K562 (cell line): ENCODE data around the gene NRTN. TPM values are rescaled to one million over a fixed set of nuclear protein-coding genes. Genes with fewer than 3 reads are reported as not detected.
A peak's percentile ranks its signal among the peaks of the same experiment; 100 is the strongest.

Experiments used
- BRCA1 ChIP-seq, 2 experiments: fragments of 450-650 bp in 1 of 2; sonication (generic) in 1 of 2; formaldehyde crosslinking in 1 of 2; IDR thresholded peaks; 2 replicates each; pipeline versions ENCODE4 v1.5.0 to v1.6.1; 2017 to 2020; ENCODE audit warnings: mild to moderate bottlenecking in 1 of 2, missing genetic modification reagents in 1 of 2
- CBFA2T3 ChIP-seq: fragments of 450-650 bp; IDR thresholded peaks from 2 replicates; pipeline ENCODE4 v1.6.1; 2017
- CHD4 ChIP-seq: fragments of 200-600 bp; sonication (generic); IDR thresholded peaks from 3 replicates; pipeline ENCODE4 v1.6.1; 2012; ENCODE audit warnings: low read depth, mild to moderate bottlenecking, mixed read lengths, low read length, inconsistent platforms; ENCODE audit not compliant: insufficient read depth, insufficient replicate concordance, poor library complexity, severe bottlenecking
- CREB5 ChIP-seq: fragments of 250-450 bp; sonication (Bioruptor Pico); IDR thresholded peaks from 2 replicates; pipeline ENCODE4 v1.5.0; 2020; ENCODE audit warnings: mild to moderate bottlenecking
- DIDO1 ChIP-seq: fragments of 450-650 bp; IDR thresholded peaks from 2 replicates; pipeline ENCODE4 v1.6.1; 2016; ENCODE audit warnings: low read depth, missing biosample characterization, missing genetic modification characterization
- DPF2 ChIP-seq: fragments of 450-650 bp; IDR thresholded peaks from 2 replicates; pipeline ENCODE4 v1.6.1; 2016
- FOXA3 ChIP-seq, 2 experiments: fragments of 450-650 bp in 1 of 2; sonication (generic) in 1 of 2; formaldehyde crosslinking; IDR thresholded peaks in 1 of 2; conservative IDR thresholded peaks in 1 of 2; 2 replicates each; pipeline versions ENCODE4 v1.4.0 to v1.8.0; 2020 to 2022; ENCODE audit warnings: mild to moderate bottlenecking in 2 of 2, missing genetic modification reagents in 1 of 2
- HOMEZ ChIP-seq: fragments of 250-450 bp; sonication (Bioruptor Pico); IDR thresholded peaks from 2 replicates; pipeline ENCODE4 v1.4.0; 2020; ENCODE audit warnings: mild to moderate bottlenecking, moderate library complexity
- MYBL2 ChIP-seq, 2 experiments: fragments of 450-650 bp in 1 of 2; sonication (generic) in 1 of 2; formaldehyde crosslinking in 1 of 2; IDR thresholded peaks; 2 replicates each; pipeline versions ENCODE4 v1.6.1 to v1.8.1; 2017 to 2022; ENCODE audit warnings: borderline replicate concordance in 1 of 2, inconsistent platforms in 1 of 2, low read depth in 1 of 2, mild to moderate bottlenecking in 1 of 2, missing genetic modification reagents in 1 of 2, moderate library complexity in 1 of 2
- SIRT6 ChIP-seq: IDR thresholded peaks from one replicate; pipeline ENCODE4 v1.6.1; 2012; ENCODE audit warnings: low read depth, mild to moderate bottlenecking, control low read depth, inconsistent platforms, low read length, moderate library complexity
- TSC22D4 ChIP-seq: fragments of 450-650 bp; IDR thresholded peaks from 2 replicates; pipeline ENCODE4 v1.6.1; 2016; ENCODE audit warnings: missing genetic modification characterization, missing biosample characterization, control low read depth
- ZC3H4 ChIP-seq: sonication (generic); formaldehyde crosslinking; IDR thresholded peaks from 2 replicates; pipeline ENCODE4 v1.9.0; 2021; ENCODE audit warnings: missing genetic modification reagents, borderline replicate concordance
- ZNF121 ChIP-seq: sonication (generic); formaldehyde crosslinking; conservative IDR thresholded peaks from 2 replicates; pipeline ENCODE4 v1.8.0; 2022; ENCODE audit warnings: missing genetic modification reagents
- ZNF717 ChIP-seq: fragments of 250-450 bp; sonication (Bioruptor Pico); IDR thresholded peaks from 2 replicates; pipeline ENCODE4 v1.5.0; 2021
- ZNF740 ChIP-seq, 3 experiments: fragments of 200-800 bp in 1 of 3; sonication (Bioruptor generic) in 1 of 3; sonication (generic) in 1 of 3; formaldehyde crosslinking in 1 of 3; IDR thresholded peaks; 2 replicates each; pipeline versions ENCODE4 v1.6.1 to v1.8.0; 2016 to 2022; ENCODE audit warnings: mild to moderate bottlenecking in 2 of 3, missing compliant biosample characterization in 2 of 3, missing genetic modification characterization in 2 of 3, missing genetic modification reagents in 1 of 3
- ZNF75A ChIP-seq: fragments of 450-650 bp; formaldehyde crosslinking; IDR thresholded peaks from 2 replicates; pipeline ENCODE4 v1.4.0; 2020; ENCODE audit warnings: mild to moderate bottlenecking
- ZNF780A ChIP-seq: fragments of 250-450 bp; sonication (Bioruptor Pico); IDR thresholded peaks from 2 replicates; pipeline ENCODE4 v1.5.0; 2021; ENCODE audit warnings: mild to moderate bottlenecking
- polyA plus RNA-seq, 8 experiments: library from polyadenylated mRNA; depleted of rRNA in 4 of 8; stranded (reverse) in 5 of 8; unstranded in 3 of 8; fragments of >200 nt; fragmentation: Nextera tagmentation in 2 of 8; fragmentation: Illumina TruSeq in 1 of 8; extraction: Ambion mirVana in 2 of 8; extraction: Trizol in 1 of 8; gene quantifications; 2 replicates each; pipeline versions ENCODE4 v1.2.1 to v1.2.3, GENCODE V29; 2011 to 2014; ENCODE audit warnings: inconsistent platforms in 1 of 8, missing spikeins in 1 of 8
- total RNA-seq, 7 experiments: library from RNA; depleted of rRNA in 6 of 7; stranded (reverse); fragments of >200 nt in 6 of 7; fragmentation: Illumina TruSeq in 2 of 7; extraction: Trizol in 2 of 7; gene quantifications; 2 replicates each; pipeline versions ENCODE4 v1.2.1 to v1.2.3, GENCODE V29; 2011 to 2021; ENCODE audit warnings: low replicate concordance in 1 of 7
- TF ChIP-seq, protein P1 (sequence below), 2 experiments: fragments of 450-650 bp; conservative IDR thresholded peaks; 2 replicates each; pipeline ENCODE4 v1.6.1; 2017; ENCODE audit warnings: mild to moderate bottlenecking in 2 of 2, moderate library complexity in 2 of 2
- TF ChIP-seq, protein P2 (sequence below): fragments of 450-650 bp; IDR thresholded peaks from 2 replicates; pipeline ENCODE4 v1.6.1; 2016; ENCODE audit warnings: low read depth, mild to moderate bottlenecking, moderate library complexity

The NRTN gene
- total and polyA plus RNA-seq, 9 of the 15 experiments (the other 6 are each of a cell fraction or from before 2014, with no cell fraction given) = 0.62 to 8.1 (median 1.6) TPM; not detected in 2

- TF ChIP-seq, protein P1, sequence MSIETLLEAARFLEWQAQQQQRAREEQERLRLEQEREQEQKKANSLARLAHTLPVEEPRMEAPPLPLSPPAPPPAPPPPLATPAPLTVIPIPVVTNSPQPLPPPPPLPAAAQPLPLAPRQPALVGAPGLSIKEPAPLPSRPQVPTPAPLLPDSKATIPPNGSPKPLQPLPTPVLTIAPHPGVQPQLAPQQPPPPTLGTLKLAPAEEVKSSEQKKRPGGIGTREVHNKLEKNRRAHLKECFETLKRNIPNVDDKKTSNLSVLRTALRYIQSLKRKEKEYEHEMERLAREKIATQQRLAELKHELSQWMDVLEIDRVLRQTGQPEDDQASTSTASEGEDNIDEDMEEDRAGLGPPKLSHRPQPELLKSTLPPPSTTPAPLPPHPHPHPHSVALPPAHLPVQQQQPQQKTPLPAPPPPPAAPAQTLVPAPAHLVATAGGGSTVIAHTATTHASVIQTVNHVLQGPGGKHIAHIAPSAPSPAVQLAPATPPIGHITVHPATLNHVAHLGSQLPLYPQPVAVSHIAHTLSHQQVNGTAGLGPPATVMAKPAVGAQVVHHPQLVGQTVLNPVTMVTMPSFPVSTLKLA (conservative IDR thresholded peaks at IDR 0.05) = peak in 1 of 2 experiments; percentile 79; a peak in 2 of 4 replicates
- TF ChIP-seq TSC22D4 = no peak
- no peak for TF ChIP-seq HOMEZ (CRISPR knock-in tag)
- no peak for TF ChIP-seq ZNF780A (CRISPR knock-in tag)
- TF ChIP-seq MYBL2 (IDR thresholded peaks at IDR 0.05; ENCODE audit: low read depth) = no peak
- TF ChIP-seq MYBL2 (CRISPR knock-in tag; IDR thresholded peaks at IDR 0.05; ENCODE audit: borderline replicate concordance) = no peak
- TF ChIP-seq ZNF740 (CRISPR knock-in tag; IDR thresholded peaks at IDR 0.05) = peak; percentile 47; the same call in 1 of the 2 replicates
- no peak for TF ChIP-seq ZNF740 (tag; IDR thresholded peaks at IDR 0.05)
- TF ChIP-seq FOXA3 (CRISPR knock-in tag; conservative IDR thresholded peaks at IDR 0.05 in 1 of 2, IDR thresholded peaks at IDR 0.05 in 1 of 2) = peak in 1 of 2 experiments; percentile 47; a peak in 1 of 4 replicates
- TF ChIP-seq CHD4 = no peak
- no peak for TF ChIP-seq ZC3H4 (CRISPR knock-in tag)
- TF ChIP-seq SIRT6 = no peak
- no peak for TF ChIP-seq BRCA1 (IDR thresholded peaks at IDR 0.05)
- no peak for TF ChIP-seq BRCA1 (CRISPR knock-in tag; IDR thresholded peaks at IDR 0.05)
- peak; percentile 80 for TF ChIP-seq ZNF121 (CRISPR knock-in tag)
- TF ChIP-seq, protein P2, sequence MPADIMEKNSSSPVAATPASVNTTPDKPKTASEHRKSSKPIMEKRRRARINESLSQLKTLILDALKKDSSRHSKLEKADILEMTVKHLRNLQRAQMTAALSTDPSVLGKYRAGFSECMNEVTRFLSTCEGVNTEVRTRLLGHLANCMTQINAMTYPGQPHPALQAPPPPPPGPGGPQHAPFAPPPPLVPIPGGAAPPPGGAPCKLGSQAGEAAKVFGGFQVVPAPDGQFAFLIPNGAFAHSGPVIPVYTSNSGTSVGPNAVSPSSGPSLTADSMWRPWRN = peak; percentile 89
- TF ChIP-seq CREB5 (CRISPR knock-in tag) = no peak
- peak; percentile 99 for TF ChIP-seq CBFA2T3
- TF ChIP-seq ZNF75A (CRISPR knock-in tag) = no peak
- TF ChIP-seq DIDO1 (tag) = no peak
- peak; percentile 99 for TF ChIP-seq DPF2
- no peak for TF ChIP-seq ZNF717 (CRISPR knock-in tag)
These were observed 5.3 kb upstream of the NRTN start (continued) for GRCh38 chr19:5799247-5800241.
